Smooth muscle cell (in vitro differentiated cells): ENCODE measurements around the gene PGGT1B. TPM values are rescaled to one million over a fixed set of nuclear protein-coding genes. Genes with fewer than 3 reads are reported as not detected.

Experiments
- DNase-seq: peaks from one replicate; lab custom pipeline; 2025; ENCODE audit not compliant: unreplicated experiment; lab: John Stamatoyannopoulos, UW
- H2AFZ ChIP-seq: fragments of 200-600 bp; sonication (generic); 2 replicates; pipeline ENCODE4 v1.6.0; 2016; ENCODE audit warnings: antibody characterized with exemption, low read depth, mild to moderate bottlenecking
- H3F3A ChIP-seq: fragments of 200-600 bp; sonication (generic); 2 replicates; pipeline ENCODE4 v1.6.0; 2017; ENCODE audit warnings: antibody characterized with exemption, low read depth
- H3K27ac ChIP-seq: fragments of 200-600 bp; sonication (generic); 2 replicates; pipeline ENCODE4 v1.5.1; 2016; ENCODE audit warnings: low read depth, mild to moderate bottlenecking
- H3K27me3 ChIP-seq: fragments of 200-600 bp; sonication (generic); 2 replicates; pipeline ENCODE4 v1.6.1; 2016; ENCODE audit warnings: low read depth, mild to moderate bottlenecking
- H3K36me3 ChIP-seq: fragments of 200-600 bp; sonication (generic); 2 replicates; pipeline ENCODE4 v1.5.1; 2016; ENCODE audit warnings: low read depth
- H3K4me1 ChIP-seq: fragments of 200-600 bp; sonication (generic); 2 replicates; pipeline ENCODE4 v1.5.1; 2016; ENCODE audit warnings: low read depth
- H3K4me2 ChIP-seq: fragments of 200-600 bp; sonication (generic); 2 replicates; pipeline ENCODE4 v1.6.0; 2016; ENCODE audit warnings: mild to moderate bottlenecking
- H3K4me3 ChIP-seq: fragments of 200-600 bp; sonication (generic); 2 replicates; pipeline ENCODE4 v1.5.1; 2016; ENCODE audit warnings: mild to moderate bottlenecking
- H3K79me2 ChIP-seq: fragments of 200-600 bp; sonication (generic); 2 replicates; pipeline ENCODE4 v1.6.0; 2016; ENCODE audit warnings: low read depth, mild to moderate bottlenecking
- H3K9ac ChIP-seq: fragments of 200-600 bp; sonication (generic); 2 replicates; pipeline ENCODE4 v1.6.0; 2016; ENCODE audit warnings: low read depth
- H3K9me3 ChIP-seq: fragments of 200-600 bp; sonication (generic); replicated peaks from 2 replicates; pipeline ENCODE4 v1.5.1; 2016; ENCODE audit warnings: low read depth
- H4K20me1 ChIP-seq: fragments of 200-600 bp; sonication (generic); 2 replicates; pipeline ENCODE4 v1.6.0; 2016; ENCODE audit warnings: low read depth
- WGBS: methylation state at CpG from one replicate; pipeline ENCODE4 v1.1.7; 2016; ENCODE audit warnings: low lambda C conversion rate; 5-methylcytosine and 5-hydroxymethylcytosine counted together
- polyA plus RNA-seq: library from polyadenylated mRNA; unstranded; fragments of >200 nt; fragmentation: Nextera tagmentation; extraction: Ambion mirVana; gene quantifications from 2 replicates; pipeline ENCODE4 v1.2.1, GENCODE V29; 2016
- total RNA-seq: library from RNA; depleted of rRNA; stranded (reverse); fragments of >200 nt; gene quantifications from 2 replicates; pipeline ENCODE4 v1.2.3, GENCODE V29; 2014
- TF ChIP-seq, protein P1 (sequence below): fragments of 200-600 bp; sonication (generic); IDR thresholded peaks from 2 replicates; pipeline ENCODE4 v1.5.1; 2017; ENCODE audit warnings: borderline replicate concordance, mild to moderate bottlenecking, antibody characterized with exemption; ENCODE audit not compliant: insufficient read depth, poor library complexity, severe bottlenecking

Gene PGGT1B
- total and polyA plus RNA-seq, 2 experiments from 2014 or later = 5.7 to 13.1 TPM

DNA sequence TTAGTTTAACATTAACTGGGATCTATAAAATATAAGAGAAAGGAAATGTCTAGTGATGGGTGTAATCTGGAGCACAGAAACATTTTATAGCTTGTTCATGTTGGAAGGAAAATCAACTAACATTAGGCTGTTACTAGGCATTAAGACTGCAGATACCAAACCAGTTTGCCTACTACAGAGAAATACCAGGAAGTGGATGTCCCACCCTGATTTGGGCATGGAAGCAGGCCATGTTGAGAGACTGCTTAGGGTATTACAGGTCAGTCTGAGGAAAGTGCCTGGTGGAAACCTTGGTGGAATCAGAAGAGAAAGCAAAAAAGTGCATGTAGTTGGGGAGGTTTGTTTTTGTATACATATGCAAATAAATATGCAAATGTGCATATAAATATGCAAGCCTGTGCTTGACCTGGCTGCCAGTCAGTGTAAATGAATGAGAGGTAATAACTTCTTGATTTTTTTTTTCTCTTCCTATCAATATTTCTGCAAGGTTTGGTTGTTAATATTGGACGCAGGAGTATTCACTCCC is 43.4 kb upstream of the PGGT1B start:
- no peak overlapping the region for H2AFZ ChIP-seq
- H3K4me3 ChIP-seq = no peak overlapping the region
- H3K9ac ChIP-seq = no peak overlapping the region
- DNase-seq = no peak
- H3K4me2 ChIP-seq = no peak overlapping the region
- H3K27ac ChIP-seq = no peak overlapping the region
- no peaks in the 10 kb centered on the region for H3K27me3 ChIP-seq
- no peaks in the 10 kb centered on the region for H3K4me1 ChIP-seq
- H4K20me1 ChIP-seq = no peaks in the 10 kb centered on the region
- no peaks in the 10 kb centered on the region for H3F3A ChIP-seq
- no peaks in the 10 kb centered on the region for H3K36me3 ChIP-seq
- no peaks in the 10 kb centered on the region for H3K9me3 ChIP-seq
- 92% methylated on average over 1 of the region's 1 CpG for WGBS
- TF ChIP-seq, protein P1, sequence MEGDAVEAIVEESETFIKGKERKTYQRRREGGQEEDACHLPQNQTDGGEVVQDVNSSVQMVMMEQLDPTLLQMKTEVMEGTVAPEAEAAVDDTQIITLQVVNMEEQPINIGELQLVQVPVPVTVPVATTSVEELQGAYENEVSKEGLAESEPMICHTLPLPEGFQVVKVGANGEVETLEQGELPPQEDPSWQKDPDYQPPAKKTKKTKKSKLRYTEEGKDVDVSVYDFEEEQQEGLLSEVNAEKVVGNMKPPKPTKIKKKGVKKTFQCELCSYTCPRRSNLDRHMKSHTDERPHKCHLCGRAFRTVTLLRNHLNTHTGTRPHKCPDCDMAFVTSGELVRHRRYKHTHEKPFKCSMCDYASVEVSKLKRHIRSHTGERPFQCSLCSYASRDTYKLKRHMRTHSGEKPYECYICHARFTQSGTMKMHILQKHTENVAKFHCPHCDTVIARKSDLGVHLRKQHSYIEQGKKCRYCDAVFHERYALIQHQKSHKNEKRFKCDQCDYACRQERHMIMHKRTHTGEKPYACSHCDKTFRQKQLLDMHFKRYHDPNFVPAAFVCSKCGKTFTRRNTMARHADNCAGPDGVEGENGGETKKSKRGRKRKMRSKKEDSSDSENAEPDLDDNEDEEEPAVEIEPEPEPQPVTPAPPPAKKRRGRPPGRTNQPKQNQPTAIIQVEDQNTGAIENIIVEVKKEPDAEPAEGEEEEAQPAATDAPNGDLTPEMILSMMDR = no peak
- H3K79me2 ChIP-seq = no peaks in the 10 kb centered on the region

DNA sequence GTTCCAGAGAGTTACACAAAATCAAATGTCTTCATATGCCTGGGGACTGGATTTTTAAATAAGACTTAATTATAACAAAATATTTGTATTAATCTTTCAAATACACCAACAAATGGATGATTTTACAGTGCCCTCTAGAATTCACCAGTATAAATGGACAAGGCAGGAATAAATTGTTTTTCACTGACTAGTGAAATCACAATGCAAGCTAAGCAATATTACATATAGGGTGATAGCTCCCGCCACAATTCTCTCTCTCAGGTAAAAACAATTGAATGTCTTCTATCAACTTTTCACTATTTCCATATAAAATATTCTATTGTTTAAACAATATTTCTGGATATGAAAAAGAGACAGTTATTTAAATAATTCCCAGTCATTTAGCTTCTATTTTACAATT is 41.8 kb upstream of the PGGT1B start:
- Histone ChIP-seq H2AFZ (no peak overlapping the region), H3K9ac (no peak overlapping the region), H3K4me2 (no peak overlapping the region), H3K9me3 (no peaks in the 10 kb centered on the region), H3K27me3 (no peaks in the 10 kb centered on the region), H3K36me3 (no peaks in the 10 kb centered on the region), H3K4me1 (no peaks in the 10 kb centered on the region), H3K79me2 (no peaks in the 10 kb centered on the region), H3K27ac (no peak overlapping the region), H3K4me3 (no peak overlapping the region), H4K20me1 (no peaks in the 10 kb centered on the region), H3F3A (no peaks in the 10 kb centered on the region)
- no peak for DNase-seq
- TF ChIP-seq, protein P1 = no peak
- 100% methylated on average over 1 of the region's 1 CpG for WGBS

DNA sequence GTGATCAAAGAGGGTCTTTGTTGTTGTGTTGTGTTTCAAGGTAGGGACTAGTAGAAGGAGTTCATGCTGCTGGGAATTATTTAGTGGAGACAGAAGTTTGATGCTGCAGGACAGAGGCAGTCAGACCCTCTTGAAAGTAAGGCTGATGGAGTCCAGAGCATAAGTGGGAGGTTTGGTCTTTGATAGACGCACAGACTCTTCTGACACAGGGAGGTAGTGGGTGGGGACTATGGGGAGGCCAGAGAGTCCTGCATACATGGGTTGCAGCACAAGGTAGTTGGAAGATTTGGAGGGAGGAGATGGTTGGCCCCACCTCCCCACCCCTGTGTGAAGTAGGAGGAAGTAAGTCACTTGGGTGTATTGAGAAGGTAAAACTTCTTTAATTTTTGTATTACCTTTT is 36.1 kb upstream of the PGGT1B start:
- Histone ChIP-seq H3K4me3 (no peak overlapping the region), H2AFZ (no peak overlapping the region), H3F3A (no peaks in the 10 kb centered on the region), H3K79me2 (peaks cover 12% of the 10 kb centered on the region), H3K27ac (no peak overlapping the region), H3K4me1 (peaks cover 6% of the 10 kb centered on the region), H3K9ac (no peak overlapping the region), H4K20me1 (no peaks in the 10 kb centered on the region), H3K9me3 (no peaks in the 10 kb centered on the region), H3K27me3 (no peaks in the 10 kb centered on the region), H3K36me3 (no peaks in the 10 kb centered on the region), H3K4me2 (no peak overlapping the region)
- no peak for DNase-seq
- WGBS = 80% methylated on average over 1 of the region's 1 CpG
- TF ChIP-seq, protein P1 = no peak

DNA sequence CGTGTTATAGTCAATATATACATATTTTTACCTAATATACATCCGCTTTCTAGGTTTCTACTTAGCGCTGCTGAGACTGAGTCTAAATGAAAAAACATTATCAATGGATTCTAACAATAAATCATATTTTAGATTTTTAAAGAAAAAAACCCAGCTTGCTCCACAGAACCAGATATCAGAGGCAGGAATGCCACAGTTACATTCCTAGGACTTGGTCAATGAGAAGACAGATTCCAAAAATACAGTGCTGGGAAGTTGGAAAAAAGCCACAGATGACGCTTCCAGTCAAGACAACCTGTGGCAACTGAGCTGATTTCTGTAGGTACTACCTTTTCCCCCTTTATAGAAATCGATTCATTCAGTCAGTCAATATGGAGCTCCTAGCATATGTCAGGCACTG is 34.4 kb upstream of the PGGT1B start:
- no peak for DNase-seq
- no peaks in the 10 kb centered on the region for H4K20me1 ChIP-seq
- no peak overlapping the region for H3K9ac ChIP-seq
- H3K27ac ChIP-seq = no peak overlapping the region
- WGBS = 74% methylated on average over 5 of the region's 5 CpGs
- H3F3A ChIP-seq = no peaks in the 10 kb centered on the region
- peaks cover 16% of the 10 kb centered on the region for H3K79me2 ChIP-seq
- H3K4me2 ChIP-seq = peak overlapping the region; percentile 61
- TF ChIP-seq, protein P1 = no peak
- H3K9me3 ChIP-seq = no peaks in the 10 kb centered on the region
- no peaks in the 10 kb centered on the region for H3K27me3 ChIP-seq
- H2AFZ ChIP-seq = no peak overlapping the region
- H3K4me3 ChIP-seq = peak overlapping the region; percentile 63
- no peaks in the 10 kb centered on the region for H3K36me3 ChIP-seq
- H3K4me1 ChIP-seq = peaks cover 6% of the 10 kb centered on the region
